Chondrocyte (in vitro differentiated cells): ENCODE measurements around the gene FOXP1. TPM values are rescaled to one million over a fixed set of nuclear protein-coding genes. Genes with fewer than 3 reads are reported as not detected.

Experiments used
- DNase-seq: peaks from one replicate; pipeline ENCODE4 v3.0.0; 2021; ENCODE audit warnings: mixed read lengths, low spot score
- H3K27ac Mint-ChIP-seq: one replicate; pipeline ENCODE4 v1.8.0; 2021; ENCODE audit warnings: mild to moderate bottlenecking, moderate library complexity, mixed read lengths; ENCODE audit not compliant: unreplicated experiment
- H3K27me3 Mint-ChIP-seq: 2 replicates; pipeline ENCODE4 v1.8.0; 2021; ENCODE audit warnings: low read depth, mixed read lengths
- H3K36me3 Mint-ChIP-seq: 2 replicates; pipeline ENCODE4 v1.8.0; 2021; ENCODE audit warnings: low read depth, mixed read lengths
- H3K4me1 Mint-ChIP-seq: 2 replicates; pipeline ENCODE4 v1.8.0; 2021; ENCODE audit warnings: low read depth, mild to moderate bottlenecking, mixed read lengths
- H3K4me3 Mint-ChIP-seq: one replicate; pipeline ENCODE4 v1.8.0; 2021; ENCODE audit warnings: mild to moderate bottlenecking, moderate library complexity, mixed read lengths; ENCODE audit not compliant: unreplicated experiment
- H3K9me3 Mint-ChIP-seq: 2 replicates; pipeline ENCODE4 v1.8.0; 2021; ENCODE audit warnings: low read depth, mixed read lengths
- total RNA-seq: library from RNA; stranded (reverse); gene quantifications from 3 replicates; pipeline ENCODE4 v1.2.1, GENCODE V29; 2021
- TF ChIP-seq, protein P1 (sequence below): fragments of 200-600 bp; sonication (generic); IDR thresholded peaks from 2 replicates; pipeline ENCODE4 v1.5.0; 2021; ENCODE audit warnings: antibody characterized with exemption, mild to moderate bottlenecking, moderate library complexity

FOXP1 gene
- total RNA-seq, 1 donor from 2014 or later: 206 TPM

DNA sequence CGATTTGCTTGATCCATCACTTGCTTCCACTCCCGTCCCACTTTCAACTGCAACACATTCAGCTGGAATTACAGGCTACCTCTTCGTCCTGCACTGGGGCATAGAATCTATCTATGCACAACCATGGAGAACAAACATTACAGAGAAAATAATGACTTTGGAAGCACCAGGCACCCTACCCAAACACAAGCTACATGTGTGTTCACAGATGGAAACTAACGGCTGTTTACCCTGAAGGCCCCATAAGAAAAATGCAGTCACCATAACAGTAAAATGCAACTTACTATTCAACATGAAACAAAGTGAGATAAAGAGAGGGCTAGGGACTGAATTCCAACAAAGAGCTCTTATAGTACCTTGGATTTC lies 496.8 kb downstream of the FOXP1 start:
- TF ChIP-seq, protein P1, sequence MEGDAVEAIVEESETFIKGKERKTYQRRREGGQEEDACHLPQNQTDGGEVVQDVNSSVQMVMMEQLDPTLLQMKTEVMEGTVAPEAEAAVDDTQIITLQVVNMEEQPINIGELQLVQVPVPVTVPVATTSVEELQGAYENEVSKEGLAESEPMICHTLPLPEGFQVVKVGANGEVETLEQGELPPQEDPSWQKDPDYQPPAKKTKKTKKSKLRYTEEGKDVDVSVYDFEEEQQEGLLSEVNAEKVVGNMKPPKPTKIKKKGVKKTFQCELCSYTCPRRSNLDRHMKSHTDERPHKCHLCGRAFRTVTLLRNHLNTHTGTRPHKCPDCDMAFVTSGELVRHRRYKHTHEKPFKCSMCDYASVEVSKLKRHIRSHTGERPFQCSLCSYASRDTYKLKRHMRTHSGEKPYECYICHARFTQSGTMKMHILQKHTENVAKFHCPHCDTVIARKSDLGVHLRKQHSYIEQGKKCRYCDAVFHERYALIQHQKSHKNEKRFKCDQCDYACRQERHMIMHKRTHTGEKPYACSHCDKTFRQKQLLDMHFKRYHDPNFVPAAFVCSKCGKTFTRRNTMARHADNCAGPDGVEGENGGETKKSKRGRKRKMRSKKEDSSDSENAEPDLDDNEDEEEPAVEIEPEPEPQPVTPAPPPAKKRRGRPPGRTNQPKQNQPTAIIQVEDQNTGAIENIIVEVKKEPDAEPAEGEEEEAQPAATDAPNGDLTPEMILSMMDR: no peak
- H3K4me3 Mint-ChIP-seq: no peak overlapping the region
- no peaks in the 10 kb centered on the region for H3K27me3 Mint-ChIP-seq
- peaks cover 14% of the 10 kb centered on the region for H3K36me3 Mint-ChIP-seq
- H3K27ac Mint-ChIP-seq: peak overlapping the region; percentile 65
- no peaks in the 10 kb centered on the region for H3K9me3 Mint-ChIP-seq
- no peak for DNase-seq
- peaks cover 48% of the 10 kb centered on the region for H3K4me1 Mint-ChIP-seq

DNA sequence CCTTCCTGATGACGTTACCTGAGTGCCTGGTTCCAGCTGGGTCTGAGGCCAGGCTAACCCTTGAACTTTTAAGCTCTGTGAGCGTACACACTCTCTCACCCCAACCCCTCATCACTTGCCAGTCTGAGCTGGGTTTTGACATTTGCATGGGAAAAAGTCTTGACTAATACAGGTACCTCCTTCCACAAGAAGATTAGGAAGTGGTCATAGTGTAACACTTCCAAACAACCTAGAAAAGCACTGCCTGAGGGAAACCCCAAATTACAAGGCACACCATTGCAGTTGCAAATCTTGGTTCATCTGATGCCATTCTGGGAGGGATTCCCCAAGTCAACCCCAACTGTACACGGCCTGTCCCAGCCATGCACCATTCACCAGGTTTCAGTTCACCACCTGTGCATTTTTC lies 499.8 kb downstream of the FOXP1 start:
- H3K27me3 Mint-ChIP-seq: no peaks in the 10 kb centered on the region
- H3K4me3 Mint-ChIP-seq: no peak overlapping the region
- TF ChIP-seq, protein P1: no peak
- H3K9me3 Mint-ChIP-seq: no peaks in the 10 kb centered on the region
- H3K4me1 Mint-ChIP-seq: peaks cover 65% of the 10 kb centered on the region
- H3K27ac Mint-ChIP-seq: no peak overlapping the region
- no peak for DNase-seq
- H3K36me3 Mint-ChIP-seq: peaks cover 7% of the 10 kb centered on the region

DNA sequence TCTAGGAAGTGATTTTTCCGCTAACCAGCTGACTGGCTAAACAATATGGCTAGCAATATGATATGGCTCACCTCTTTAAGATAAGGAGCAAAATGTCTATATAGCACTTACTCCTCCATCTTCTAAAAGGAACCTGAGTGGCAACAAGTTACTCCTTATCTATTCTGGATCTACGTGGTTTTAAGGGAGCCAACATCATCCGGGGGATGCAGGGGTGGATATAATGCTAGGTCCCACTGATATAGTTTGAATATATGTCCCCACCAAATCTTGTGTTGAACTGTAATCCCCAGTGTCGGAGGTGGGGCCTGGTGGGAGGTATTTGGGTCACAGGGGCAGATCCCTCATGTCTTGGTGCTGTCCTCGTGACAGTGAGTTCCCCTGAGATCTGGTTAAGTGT lies 500.7 kb downstream of the FOXP1 start:
- no peaks in the 10 kb centered on the region for H3K9me3 Mint-ChIP-seq
- H3K36me3 Mint-ChIP-seq: peaks cover 4% of the 10 kb centered on the region
- no peaks in the 10 kb centered on the region for H3K27me3 Mint-ChIP-seq
- H3K27ac Mint-ChIP-seq: peak overlapping the region; percentile 5
- DNase-seq: no peak
- TF ChIP-seq, protein P1: no peak
- no peak overlapping the region for H3K4me3 Mint-ChIP-seq
- peaks cover 62% of the 10 kb centered on the region for H3K4me1 Mint-ChIP-seq

DNA sequence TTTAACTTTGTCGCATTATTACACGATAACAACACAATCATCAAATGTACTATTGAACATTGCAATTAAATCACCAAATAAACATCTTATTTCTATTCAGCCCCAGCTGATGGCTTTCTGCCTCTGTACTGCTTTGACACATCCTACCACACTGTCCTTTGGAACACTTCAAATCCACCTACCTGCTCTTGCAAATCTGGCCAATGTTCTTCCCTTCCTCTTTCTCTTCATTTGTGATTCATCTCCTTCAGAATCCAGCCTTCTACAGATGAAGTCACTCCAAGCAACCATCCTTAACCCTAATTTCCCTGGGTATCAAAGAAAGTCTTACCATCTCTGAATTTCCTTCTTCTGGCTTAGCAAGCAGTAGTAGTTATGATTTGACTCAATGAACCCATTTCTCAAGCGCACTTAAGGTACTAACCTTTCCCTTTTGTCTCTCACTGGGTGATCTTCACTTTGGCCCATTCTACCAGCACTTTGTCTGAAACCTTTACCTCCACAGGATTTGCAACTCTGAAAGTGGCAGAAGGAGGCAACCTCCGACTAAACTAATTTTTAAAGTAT lies 502.9 kb downstream of the FOXP1 start:
- no peaks in the 10 kb centered on the region for H3K27me3 Mint-ChIP-seq
- no peak for DNase-seq
- H3K9me3 Mint-ChIP-seq: no peaks in the 10 kb centered on the region
- peak overlapping the region; percentile 13 for H3K27ac Mint-ChIP-seq
- peaks cover 2% of the 10 kb centered on the region for H3K36me3 Mint-ChIP-seq
- no peak overlapping the region for H3K4me3 Mint-ChIP-seq
- H3K4me1 Mint-ChIP-seq: peaks cover 70% of the 10 kb centered on the region
- TF ChIP-seq, protein P1: no peak

DNA sequence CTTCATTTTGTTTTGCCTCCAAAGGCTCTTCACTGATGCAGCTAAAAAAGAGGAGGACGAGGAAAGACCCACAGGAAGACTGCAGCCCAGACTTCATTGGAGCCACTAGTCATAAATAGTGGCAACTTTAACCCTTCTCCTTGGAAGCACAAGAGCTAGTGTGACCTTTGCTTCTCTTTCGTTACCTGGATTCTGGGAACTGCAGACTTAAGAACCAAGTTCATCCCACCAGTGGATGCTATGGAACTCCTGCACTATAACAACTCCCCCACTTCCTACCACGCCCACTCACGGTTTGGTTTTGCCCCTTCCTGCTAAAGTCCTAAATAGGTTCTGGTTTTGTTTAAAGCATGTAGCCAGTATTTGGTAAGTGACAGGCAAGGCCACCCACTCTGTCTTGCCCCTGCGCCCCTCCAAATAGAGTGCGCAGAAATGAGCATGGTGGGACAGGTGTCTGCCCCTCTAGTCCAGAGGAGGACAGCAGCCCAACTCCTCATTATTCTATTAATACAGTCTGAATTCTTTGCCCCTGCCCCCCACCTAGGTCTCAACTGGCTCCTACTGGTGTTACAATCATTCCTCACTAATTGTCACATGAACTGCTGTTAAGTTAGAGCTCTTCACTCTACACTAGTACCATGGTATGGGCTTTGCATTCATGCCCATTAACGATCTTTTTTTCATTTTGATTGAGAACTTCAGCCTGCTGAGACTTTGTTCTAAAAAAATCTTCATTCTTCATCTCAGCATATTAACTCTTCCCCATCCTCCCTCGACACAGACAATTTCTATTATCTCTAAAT lies 504.6 kb downstream of the FOXP1 start:
- H3K27ac Mint-ChIP-seq: peak overlapping the region; percentile 24
- H3K27me3 Mint-ChIP-seq: no peaks in the 10 kb centered on the region
- TF ChIP-seq, protein P1: no peak
- no peak overlapping the region for H3K4me3 Mint-ChIP-seq
- peaks cover under 1% of the 10 kb centered on the region for H3K36me3 Mint-ChIP-seq
- H3K9me3 Mint-ChIP-seq: no peaks in the 10 kb centered on the region
- peaks cover 74% of the 10 kb centered on the region for H3K4me1 Mint-ChIP-seq
- no peak for DNase-seq
